HG03064 (cell line): Measurements from ENCODE around the gene OOEP.
"Not testable (repeated sequence)": the region's sequence is repeated elsewhere in the genome, so short reads cannot be mapped to it uniquely, and the experiment has no call there.

ENCODE experiments used
- ATAC-seq: cut with Tn5 transposase; IDR thresholded peaks from one replicate; pipeline ENCODE4 v1.9.1; 2021; ENCODE audit warnings: low read depth; ENCODE audit not compliant: unreplicated experiment

Gene OOEP

GRCh38 chr6:73369563-73369962 is at the start of gene OOEP:
Gene OOEP, minus strand, starts transcription at chr6:73369897. Its CDS starts 105 bp downstream, at chr6:73369792.
- ATAC-seq, result no peak

GRCh38 chr6:73418081-73418741 is 48.5 kb upstream of the OOEP start:
- no peak for ATAC-seq

GRCh38 chr6:73413102-73413501 is 43.4 kb upstream of the OOEP start:
- no peak for ATAC-seq

GRCh38 chr6:73409395-73409794 is 39.7 kb upstream of the OOEP start:
- no peak for ATAC-seq

- ATAC-seq, result no peak
Measured at GRCh38 chr6:73400656-73401055, 31.0 kb upstream of the OOEP start.

GRCh38 chr6:73395875-73396274 is 26.2 kb upstream of the OOEP start:
- ATAC-seq, result no peak

- no peak for ATAC-seq
Measured at GRCh38 chr6:73394577-73395354, 25.1 kb upstream of the OOEP start, which contains the start of gene DDX43. Gene DDX43, plus strand, starts transcription at chr6:73394828. Its CDS starts 78 bp downstream, at chr6:73394906.

GRCh38 chr6:73393278-73393677 is 23.6 kb upstream of the OOEP start:
- ATAC-seq, result no peak

- not testable (repeated sequence) for ATAC-seq
Measured at GRCh38 chr6:73392188-73392587, 22.5 kb upstream of the OOEP start.

- ATAC-seq, result no peak
Measured at GRCh38 chr6:73391675-73392074, 22.0 kb upstream of the OOEP start.

- no peak for ATAC-seq
Measured at GRCh38 chr6:73389854-73390253, 20.2 kb upstream of the OOEP start.

- peak; percentile 86 for ATAC-seq
Measured at GRCh38 chr6:73388800-73389512, 19.3 kb upstream of the OOEP start.

- peak; percentile 16 for ATAC-seq
Measured at GRCh38 chr6:73388433-73388799, 18.7 kb upstream of the OOEP start.

GRCh38 chr6:73382462-73383113 is 12.9 kb upstream of the OOEP start:
- no peak for ATAC-seq

GRCh38 chr6:73381531-73381930 is 11.8 kb upstream of the OOEP start:
- ATAC-seq, result not testable (repeated sequence)

- no peak for ATAC-seq
Measured at GRCh38 chr6:73377225-73377624, 7.5 kb upstream of the OOEP start.

- ATAC-seq, result no peak
Measured at GRCh38 chr6:73375216-73375615, 5.5 kb upstream of the OOEP start.

GRCh38 chr6:73372516-73372915 is 2.8 kb upstream of the OOEP start:
- no peak for ATAC-seq

- no peak for ATAC-seq
Measured at GRCh38 chr6:73371984-73372383, 2.3 kb upstream of the OOEP start.

- no peak for ATAC-seq
Measured at GRCh38 chr6:73369157-73369556, 540 bp downstream of the OOEP start.

- ATAC-seq, result no peak
Measured at GRCh38 chr6:73368675-73369074, 1.0 kb downstream of the OOEP start.
